Forelimb muscle (tissue), 1 donor: Measurements from ENCODE around the gene RAP1GAP2. TPM values are rescaled to one million over a fixed set of nuclear protein-coding genes. Genes with fewer than 3 reads are reported as not detected.
"Not testable (repeated sequence)": the region's sequence is repeated elsewhere in the genome, so short reads cannot be mapped to it uniquely, and the experiment has no call there.

Experiments
- DNase-seq: peaks from one replicate; pipeline ENCODE4 v3.0.0-alpha.2; 2013; ENCODE audit warnings: low read depth
- polyA plus RNA-seq: library from polyadenylated mRNA; unstranded; fragments of 120-200 nt; gene quantifications from one replicate; pipeline ENCODE4 v1.2.1, GENCODE V29; 2013; ENCODE audit not compliant: insufficient read length

RAP1GAP2 gene
- polyA plus RNA-seq, 1 donor: 2.4 TPM

DNA sequence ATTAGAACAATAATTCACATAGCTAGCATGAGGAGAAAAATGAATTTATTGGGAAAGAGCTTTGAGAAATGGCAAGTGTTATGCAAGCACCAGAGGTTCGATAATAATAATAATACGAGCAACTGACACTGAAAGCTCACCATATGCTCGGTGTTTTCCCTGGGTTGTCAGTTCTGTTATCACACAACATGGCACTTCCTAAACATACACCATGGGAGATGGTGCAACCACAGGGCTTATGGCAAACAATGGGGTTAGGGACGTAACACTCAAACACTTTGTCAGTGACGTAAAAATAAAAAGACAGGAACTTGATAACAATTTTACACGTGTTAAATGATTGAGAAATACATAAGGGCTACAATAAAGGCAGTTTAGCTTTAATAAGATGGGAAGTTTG lies 243.5 kb downstream of the RAP1GAP2 start:
- DNase-seq: no peak

DNA sequence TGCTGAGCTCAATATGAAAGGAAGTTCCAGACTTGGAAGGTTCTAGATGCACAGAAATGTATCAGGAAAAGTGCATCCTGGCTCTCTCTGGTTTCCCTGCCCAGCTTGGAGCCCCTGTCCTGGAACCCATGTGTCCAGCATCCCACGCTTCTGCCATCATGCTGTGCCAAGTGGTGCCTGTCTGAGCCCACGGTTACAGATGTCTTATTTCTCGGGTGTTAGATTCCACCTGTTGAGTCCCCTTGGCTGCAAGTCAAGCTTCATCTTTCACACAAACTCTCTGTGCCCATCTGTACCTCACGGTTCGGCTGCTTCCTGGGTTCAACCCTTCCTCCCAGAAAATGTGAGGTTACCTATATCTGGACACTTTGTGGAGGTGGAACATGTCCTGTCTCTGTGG lies 244.6 kb downstream of the RAP1GAP2 start:
- no peak for DNase-seq

DNA sequence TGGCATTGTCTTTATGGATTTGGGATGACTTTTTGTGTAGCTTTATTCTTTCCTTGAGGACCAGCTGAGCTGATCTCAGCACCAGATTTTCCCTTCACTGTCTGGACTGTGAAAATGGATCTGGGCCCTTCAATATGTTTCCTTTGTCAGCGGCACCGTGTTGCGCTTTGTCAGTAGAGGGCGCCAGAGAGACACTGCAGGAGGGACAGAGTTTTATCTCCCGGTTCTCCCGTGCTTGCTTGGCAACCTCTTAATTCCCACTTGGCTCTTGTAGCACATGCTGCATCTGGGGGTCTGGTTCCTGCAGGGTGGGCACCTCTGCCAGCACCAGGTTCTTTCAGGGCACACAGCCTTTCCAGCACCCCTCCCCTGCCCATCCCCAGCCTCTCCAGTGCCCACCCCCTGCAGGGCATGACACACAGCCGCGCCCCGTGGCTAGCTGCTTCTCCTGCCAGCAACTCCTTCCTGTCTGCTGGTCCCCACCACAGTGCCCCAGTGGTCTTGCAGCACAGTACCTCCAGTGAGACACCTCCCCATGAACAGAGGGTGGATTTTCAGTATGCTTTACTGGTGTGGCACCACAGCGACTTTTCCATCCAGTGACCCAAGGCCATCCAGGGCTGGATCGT lies 247.6 kb downstream of the RAP1GAP2 start:
- DNase-seq: no peak

DNA sequence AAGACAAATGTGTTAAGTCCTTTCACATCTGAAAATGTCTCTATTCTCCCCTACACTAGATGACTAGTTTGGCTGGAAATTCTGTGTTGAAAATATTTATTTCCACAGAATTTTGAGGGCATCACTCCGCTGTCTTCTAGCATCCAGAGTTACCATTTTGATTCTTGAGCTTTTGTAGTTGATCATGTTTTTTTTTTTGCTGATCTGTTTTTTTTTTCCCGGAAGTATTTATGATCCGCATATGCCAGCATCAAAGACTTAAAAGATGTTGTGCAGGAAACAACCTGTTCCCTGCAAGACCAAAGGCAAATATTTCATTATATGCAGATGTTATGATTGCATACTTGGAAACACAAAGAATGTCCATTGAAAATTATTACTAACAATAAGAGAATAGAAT lies 250.5 kb downstream of the RAP1GAP2 start:
- DNase-seq: no peak

DNA sequence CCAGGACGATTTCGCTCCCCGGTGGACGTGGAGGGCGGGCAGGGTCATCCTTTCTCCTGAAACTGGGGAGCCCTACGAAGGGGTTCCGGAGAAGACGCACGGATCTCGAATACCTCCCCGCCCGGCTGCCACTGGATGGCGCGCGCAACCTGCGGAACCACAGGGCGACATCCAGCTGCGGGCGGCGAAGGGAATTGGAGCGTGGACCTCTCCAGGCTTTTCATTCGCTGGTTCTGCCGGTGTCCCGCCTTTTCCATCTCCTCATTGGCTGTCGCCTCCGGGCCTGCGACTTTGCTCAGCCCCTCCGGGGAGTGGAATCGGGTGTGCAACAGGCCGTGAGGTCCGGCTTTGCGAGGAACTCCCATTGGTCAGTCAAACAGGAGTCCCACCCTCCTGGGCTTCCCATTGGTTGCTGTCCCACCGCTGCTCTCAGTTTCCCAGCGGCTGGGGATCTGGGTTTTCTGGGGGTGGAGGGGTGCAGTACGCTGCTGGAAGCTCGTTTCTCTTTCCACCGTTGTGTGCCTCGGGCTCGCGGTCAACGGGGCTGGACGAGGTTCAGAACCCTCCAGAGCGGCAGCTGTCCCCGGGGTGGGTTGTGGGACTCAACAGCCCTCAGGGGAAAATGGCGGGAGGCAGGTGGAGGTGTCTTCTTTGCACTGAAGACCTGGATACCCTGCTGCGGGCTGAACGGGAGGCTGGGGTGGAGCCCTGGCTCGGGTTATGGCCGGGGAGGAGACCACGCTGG lies 252.7 kb downstream of the RAP1GAP2 start:
- DNase-seq: peak; percentile 98

DNA sequence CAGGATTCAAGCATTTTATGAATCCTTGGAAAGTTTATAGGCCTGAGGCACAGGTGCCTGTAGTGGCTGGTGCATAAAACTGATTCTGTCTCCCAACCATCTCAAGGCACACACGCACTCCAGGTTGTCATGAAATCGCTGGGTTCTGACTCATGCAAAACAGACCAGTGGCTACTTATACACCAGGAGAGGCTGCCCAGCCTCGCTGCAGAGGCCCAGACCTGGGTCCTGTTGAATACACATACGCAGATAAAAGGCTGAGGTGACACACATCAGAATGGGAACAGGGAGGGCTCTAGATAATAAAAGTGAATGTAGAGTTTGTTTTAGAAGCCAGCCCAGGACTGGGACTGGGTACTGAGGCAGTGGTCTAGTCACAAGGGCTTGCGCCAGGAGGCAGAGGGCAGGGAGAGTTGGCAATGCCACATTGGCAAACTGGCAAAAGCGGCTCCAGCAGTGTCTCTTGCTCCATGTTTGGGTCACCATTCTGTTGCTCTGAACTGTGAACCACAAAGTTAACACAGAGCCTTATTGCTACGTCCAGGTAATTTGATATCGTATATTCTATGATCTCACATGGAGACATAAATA lies 253.6 kb downstream of the RAP1GAP2 start:
- no peak for DNase-seq

DNA sequence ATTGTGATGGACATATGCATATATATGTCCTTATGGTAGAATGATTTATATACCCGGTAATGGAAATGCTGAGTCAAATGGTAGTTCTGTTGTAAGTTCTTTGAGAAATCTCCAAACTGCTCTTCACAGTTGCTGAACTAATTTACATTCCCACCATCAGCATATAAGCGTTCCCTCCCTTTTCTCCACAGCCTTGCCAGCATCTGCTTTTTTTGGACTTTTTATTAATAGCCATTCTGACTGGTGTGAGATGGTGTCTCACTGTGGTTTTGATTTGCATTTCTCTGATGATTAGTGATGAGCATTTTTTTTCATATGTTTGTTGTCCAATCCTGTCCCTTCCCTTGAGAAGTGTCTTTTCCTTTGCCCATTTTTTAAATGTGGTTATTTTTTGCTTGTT lies 258.6 kb downstream of the RAP1GAP2 start:
- DNase-seq: not testable (repeated sequence)

DNA sequence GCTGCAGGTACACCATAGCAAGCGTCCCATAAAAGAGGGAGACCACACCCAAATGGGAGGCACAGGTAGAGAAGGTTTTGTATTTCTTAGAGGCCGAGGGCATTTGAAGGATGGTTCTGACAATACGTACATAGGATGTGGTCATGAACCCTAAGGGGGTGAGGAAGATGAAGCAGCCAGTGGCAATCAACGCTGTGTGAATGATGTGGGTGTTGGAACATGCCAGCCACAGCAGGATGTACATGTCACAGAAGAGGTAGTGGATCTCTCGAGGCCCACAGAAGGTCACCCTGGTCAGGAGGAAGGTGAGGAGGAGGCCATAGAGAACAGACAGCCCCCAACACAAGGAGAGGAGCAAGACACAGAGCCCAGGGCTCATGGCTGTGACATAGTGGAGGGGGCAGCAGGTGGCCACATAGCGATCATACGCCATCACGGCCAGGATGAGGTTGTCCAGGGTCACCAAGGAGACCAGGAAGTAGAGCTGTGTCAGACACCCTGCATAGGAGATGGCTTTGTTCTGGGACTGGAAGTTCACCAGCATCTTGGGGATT lies 266.7 kb downstream of the RAP1GAP2 start:
- DNase-seq: not testable (repeated sequence)

DNA sequence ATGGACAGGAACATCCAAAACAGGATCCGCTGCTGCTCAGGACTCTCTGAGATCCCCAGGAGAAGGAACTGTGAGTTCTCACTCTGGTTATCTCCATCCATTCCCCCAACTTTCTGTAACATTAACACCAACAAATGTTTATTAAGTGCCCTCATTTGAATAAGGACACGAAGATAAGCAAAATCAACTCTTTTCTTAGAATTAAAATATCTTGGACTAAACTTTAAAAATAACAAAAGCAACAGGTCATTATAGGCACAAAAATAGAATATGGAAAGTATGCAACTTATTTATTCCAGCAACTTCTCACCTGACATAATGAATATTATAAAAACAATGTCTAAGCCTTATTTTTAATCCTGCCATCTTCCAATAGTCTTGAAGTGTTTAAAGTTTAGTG lies 267.3 kb downstream of the RAP1GAP2 start, which contains the start of gene OR1D5:
Gene OR1D5, minus strand, starts transcription at position 101 of the 400 bp plus-strand sequence. Its CDS starts 0 bp downstream, at position 101.
- not testable (repeated sequence) for DNase-seq

DNA sequence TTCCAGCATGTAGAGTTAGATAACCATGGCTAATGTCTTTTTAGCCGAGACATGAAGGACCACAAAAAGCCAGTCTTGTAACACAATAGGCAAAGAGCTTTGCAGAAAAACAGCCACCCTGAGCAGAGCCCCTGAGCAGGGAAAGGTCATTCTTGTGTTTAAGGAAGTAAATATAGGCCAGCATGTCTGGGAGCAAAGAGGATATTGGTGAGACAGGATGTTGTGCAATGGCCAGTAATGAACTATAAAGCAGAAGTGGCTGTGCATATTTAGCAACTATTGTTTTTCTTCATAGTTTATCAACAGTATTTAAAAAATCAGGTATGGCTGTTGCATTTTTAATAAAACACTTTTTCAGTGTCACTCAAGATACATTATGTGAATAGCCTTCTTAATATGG lies 269.0 kb downstream of the RAP1GAP2 start:
- not testable (repeated sequence) for DNase-seq

DNA sequence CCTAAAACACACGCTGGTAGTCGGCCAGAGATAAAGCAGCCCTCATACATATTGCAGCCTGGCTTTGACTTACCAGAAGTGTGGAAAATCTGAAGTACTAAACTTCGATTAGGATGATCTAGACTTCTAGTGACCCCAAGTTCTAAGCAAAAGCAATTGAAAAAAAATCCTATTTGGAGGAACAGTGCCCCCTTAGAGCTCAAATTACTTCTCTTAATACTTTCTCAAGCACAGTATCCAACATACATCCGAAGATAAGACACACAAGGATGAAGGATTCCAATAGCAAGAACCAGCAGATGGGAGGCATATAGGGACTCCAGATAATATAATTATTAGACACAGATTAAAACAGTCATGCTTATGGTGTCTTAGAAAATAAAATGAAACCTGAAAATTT lies 277.6 kb downstream of the RAP1GAP2 start:
- DNase-seq: not testable (repeated sequence)

Other genes with a start within 250 kb of the RAP1GAP2 start
- 92.2 TPM for gene PAFAH1B1, start 202.8 kb upstream of the RAP1GAP2 start, polyA plus RNA-seq
- gene CLUH, start 84.7 kb upstream of the RAP1GAP2 start, polyA plus RNA-seq: 39.6 TPM
- 0.14 TPM for gene CCDC92B, start 46.8 kb upstream of the RAP1GAP2 start, polyA plus RNA-seq